ENCODE results near the gene SMIM29. TPM values are rescaled to one million over a fixed set of nuclear protein-coding genes. Genes with fewer than 3 reads are reported as not detected.
"Not testable (repeated sequence)": the region's sequence is repeated elsewhere in the genome, so short reads cannot be mapped to it uniquely, and the experiment has no call there.

Gene SMIM29
- polyA plus RNA-seq (2013, experiment 1 of 2; ENCODE audit: insufficient read length): 25.3 TPM
- 13.5 TPM for polyA plus RNA-seq (2013, experiment 2 of 2; ENCODE audit: insufficient read length)

GRCh38 chr6:34248727-34249468 lies at the start of gene SMIM29:
SMIM29 (minus strand) TSS chr6:34249006; CDS start chr6:34247791, 1,215 bp downstream.
- DNase-seq: peak; percentile 94

GRCh38 chr6:34295721-34296120 lies 46.9 kb upstream of the SMIM29 start:
- DNase-seq: no peak

DNA sequence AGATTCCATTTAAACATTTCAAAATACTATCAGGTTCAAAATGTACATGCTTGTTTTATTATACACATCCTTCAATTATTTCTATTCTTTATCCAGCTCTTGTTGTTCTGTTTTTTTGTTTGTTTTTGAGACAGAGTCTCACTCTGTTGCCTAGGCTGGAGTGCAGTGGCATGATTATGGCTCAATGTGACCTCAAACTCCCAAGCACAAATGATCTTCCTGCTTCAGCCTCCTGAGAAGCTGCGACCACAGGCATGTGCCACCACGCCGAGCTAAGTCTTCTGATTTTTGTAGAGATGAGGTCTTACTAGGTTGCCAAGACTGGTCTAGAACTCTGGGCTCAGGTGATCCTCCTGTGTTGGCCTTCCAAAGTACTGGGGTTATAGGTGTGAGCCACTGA lies 44.1 kb upstream of the SMIM29 start:
- DNase-seq: no peak

- no peak for DNase-seq
These were observed 40.3 kb upstream of the SMIM29 start for GRCh38 chr6:34289137-34289536.

DNA sequence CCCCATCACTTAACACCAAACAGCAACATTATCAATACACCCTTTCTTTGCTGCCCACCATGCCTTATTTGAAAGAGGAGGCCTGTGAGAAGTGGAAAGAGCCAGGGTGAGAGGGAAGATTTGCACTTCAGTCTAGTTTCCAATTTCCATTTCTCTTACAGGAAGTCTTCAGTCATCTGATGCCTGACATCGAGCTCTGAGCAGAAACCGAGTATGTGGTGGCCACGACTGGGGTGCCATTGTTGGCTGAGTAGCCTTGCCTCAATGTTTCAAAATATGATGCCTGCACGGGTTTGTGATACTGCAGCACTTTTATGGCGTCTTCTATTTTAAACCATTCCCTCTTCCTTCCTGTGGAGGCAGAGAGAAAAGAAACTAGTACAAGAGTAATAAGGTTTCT lies 39.8 kb upstream of the SMIM29 start:
- DNase-seq: no peak

- no peak for DNase-seq
These were observed 36.8 kb upstream of the SMIM29 start for GRCh38 chr6:34285448-34286164.

DNA sequence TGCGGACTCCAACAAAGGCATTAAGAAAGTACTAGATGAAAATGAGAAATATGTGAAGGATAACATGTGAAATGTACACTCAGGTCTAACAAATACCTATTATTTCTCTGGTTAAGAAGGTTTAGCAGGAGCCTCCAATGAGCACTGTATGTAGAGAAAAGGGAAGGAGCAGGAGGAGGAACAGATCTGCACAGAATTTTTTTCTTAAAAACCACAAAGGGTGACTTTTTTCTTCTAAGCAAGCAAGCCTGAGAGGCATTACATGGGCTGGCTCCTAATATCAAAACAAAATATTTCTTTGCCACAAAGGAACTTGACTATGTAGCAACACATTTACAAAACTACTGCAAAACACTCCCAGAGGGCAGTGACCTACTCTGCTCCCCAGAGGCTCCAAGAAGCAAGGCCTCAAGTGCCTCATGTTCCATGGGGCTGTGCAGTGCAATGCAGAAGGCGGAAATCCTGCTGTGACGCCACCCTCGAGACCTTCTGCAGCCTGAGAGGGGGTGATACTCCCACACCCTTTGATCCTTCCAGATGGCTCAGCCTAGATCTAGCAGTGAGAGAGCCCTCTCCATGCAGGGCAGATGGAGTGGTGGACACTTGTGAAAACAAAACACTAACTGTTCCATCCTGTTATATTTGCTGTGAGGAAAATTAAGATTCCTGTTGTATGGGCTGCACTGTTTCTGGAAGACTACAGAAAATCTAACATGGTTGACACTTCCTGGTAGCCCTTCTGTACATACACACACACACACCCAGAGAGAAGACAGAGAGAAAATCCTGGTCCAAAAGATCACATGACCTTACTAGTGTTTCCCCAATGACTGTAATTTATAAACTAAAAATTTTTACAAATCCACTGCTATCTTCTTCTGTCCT lies 36.0 kb upstream of the SMIM29 start:
- DNase-seq: peak; percentile 61

DNA sequence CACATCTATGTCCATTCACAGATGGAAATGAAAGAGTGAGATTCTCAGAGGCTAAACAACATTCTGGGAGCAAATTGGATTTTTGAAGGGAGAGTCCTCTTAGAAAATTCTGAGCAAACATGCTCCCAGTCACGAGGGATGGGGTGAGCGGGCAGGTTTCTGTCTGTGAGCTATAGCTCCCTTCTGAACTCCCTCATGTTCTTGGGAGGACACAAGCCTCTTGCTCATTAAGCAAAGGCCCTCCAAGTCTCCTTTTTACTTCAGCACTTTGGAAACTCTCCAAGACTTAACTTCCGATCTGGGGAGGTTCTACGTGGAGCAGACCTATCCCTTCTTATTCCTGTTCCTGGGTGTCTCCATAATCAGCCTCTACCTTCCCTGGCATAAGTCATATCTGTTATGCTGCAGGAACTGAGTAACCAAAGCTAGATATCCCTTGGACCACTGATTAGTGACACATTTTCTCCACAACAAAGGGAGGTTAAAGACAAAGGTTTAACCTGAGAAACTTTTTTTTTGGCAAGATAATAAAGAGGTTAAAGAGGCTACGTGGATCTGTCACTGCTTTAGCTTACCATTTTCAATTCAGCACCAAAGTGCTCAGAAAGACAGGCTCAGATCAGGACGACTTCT lies 33.0 kb upstream of the SMIM29 start:
- no peak for DNase-seq

- DNase-seq: no peak
These were observed 31.4 kb upstream of the SMIM29 start for GRCh38 chr6:34280216-34280615.

- no peak for DNase-seq
These were observed 30.0 kb upstream of the SMIM29 start for GRCh38 chr6:34278833-34279232.

- DNase-seq: no peak
These were observed 28.9 kb upstream of the SMIM29 start for GRCh38 chr6:34277763-34278112.

DNA sequence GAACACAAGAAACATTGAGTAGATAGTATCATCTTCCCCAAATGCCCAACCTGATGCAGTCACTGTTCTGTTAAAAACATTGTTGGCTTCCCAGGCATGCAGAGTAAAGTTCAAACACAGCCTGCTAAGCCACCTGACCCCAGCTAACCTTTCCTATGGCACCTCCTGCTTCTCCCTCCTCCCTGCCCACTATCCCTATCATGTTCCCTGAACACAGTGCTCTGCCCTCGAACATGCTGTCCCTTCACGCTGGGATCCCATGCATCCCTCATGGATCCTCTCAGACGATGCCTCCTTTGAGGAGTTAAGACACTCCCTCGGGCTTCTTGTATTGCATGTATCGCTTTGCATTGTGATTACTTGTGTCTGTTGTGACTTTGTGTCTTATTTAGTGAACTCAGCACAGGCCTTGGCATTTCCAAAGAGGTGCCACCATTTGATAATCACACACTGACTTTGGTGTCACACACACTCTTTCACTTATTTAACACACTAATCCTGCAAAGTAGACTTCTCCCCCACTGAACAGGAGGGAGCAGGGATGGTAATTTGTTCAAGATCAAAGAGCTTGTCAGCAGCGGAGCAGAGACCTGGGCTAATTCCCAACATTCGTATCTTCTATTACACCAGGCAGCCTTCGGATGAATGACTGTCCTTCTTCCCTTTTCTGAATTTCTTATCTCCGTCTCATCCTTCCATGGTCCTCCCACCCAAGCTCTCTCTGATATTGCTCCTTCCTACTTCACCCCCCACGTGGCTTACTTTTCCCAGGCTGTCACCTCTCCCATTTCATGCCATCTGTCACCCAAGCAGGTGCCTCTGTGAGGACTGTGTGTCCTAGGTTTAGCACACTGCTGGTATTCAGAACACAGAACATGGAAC lies 28.3 kb upstream of the SMIM29 start:
- DNase-seq: no peak

- no peak for DNase-seq
These were observed 27.4 kb upstream of the SMIM29 start for GRCh38 chr6:34276191-34276590.

DNA sequence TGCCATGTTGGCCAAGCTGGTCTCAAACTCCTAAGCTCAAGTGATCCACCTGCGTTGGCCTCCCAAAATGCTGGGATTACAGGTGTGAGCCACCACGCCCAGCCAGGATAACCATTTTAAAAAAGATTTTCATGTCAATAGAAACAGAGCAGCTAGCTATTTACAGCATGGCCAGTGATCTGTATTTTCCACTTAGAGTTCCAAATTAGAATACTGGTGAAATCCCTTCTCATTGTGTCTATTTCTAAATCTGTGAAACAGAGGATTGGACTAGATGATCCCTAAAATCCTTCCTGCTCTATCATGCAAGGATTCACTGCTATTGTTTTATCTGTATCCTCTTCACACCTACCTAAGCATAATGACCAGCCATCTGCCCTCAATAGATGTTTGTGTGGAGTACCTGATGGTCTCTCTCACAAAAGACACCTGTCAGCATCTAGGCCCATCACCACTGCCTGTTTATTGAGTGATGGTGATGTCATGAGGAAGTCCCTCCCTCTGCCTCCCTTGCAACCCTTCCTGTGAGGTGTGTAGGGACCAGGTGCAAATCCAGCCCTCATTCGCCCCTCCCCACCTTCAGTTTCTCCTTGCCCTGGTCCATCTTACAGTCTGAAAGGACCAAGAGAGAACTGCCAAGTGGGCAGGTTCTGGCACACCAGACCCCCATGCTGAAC lies 26.5 kb upstream of the SMIM29 start:
- DNase-seq: no peak

GRCh38 chr6:34274129-34274528 lies 25.3 kb upstream of the SMIM29 start:
- DNase-seq: no peak

DNA sequence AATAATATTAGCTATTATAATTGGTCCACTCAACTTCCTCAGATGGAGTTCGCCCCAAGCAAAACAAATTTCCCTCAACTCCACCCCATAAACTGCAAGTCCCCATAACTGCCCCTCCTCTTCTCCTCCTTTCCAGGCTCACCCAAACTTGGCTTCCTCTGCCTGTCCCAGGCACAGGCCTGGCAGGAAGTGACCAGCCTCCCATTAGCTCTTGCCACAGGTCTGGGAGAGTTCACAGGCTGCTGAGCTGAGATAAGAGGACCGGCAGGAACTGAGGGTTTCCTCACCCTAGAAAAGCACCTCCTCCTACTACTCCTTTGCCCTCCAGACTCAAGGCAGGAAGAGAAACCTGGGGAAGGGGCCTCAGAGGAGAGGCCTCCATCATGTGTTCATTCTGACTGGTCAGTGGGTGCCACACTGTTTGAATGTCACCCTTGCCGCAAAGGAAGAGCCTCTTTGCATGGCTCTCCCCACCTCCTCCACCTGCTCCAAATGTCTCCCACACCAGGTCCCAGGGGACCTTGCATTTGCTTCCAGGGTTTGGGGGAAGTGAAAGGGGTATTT lies 24.5 kb upstream of the SMIM29 start:
- DNase-seq: no peak

GRCh38 chr6:34272013-34272926 lies 23.5 kb upstream of the SMIM29 start:
- no peak for DNase-seq

- DNase-seq: not testable (repeated sequence)
These were observed 21.0 kb upstream of the SMIM29 start for GRCh38 chr6:34269658-34270341.

GRCh38 chr6:34269132-34269531 lies 20.3 kb upstream of the SMIM29 start:
- DNase-seq: not testable (repeated sequence)
